K562 (cell line): ENCODE results near the gene AGPAT2. TPM values are rescaled to one million over a fixed set of nuclear protein-coding genes. Genes with fewer than 3 reads are reported as not detected.

Experiments used
- BDP1 ChIP-seq: IDR thresholded peaks from 3 replicates; pipeline ENCODE4 v1.6.1; 2011; ENCODE audit not compliant: insufficient read length, insufficient read depth
- DNMT1 ChIP-seq: fragments of 450-650 bp; IDR thresholded peaks from 2 replicates; pipeline ENCODE4 v1.6.1; 2016; ENCODE audit warnings: antibody characterized with exemption, mild to moderate bottlenecking
- ELF4 ChIP-seq: fragments of 450-650 bp; formaldehyde crosslinking; IDR thresholded peaks from 2 replicates; pipeline ENCODE4 v1.4.0; 2022; ENCODE audit warnings: missing genetic modification characterization
- ETS1 ChIP-seq: conservative IDR thresholded peaks from 2 replicates; pipeline ENCODE4 v1.6.1; 2011; ENCODE audit warnings: low read depth, mild to moderate bottlenecking, low read length; ENCODE audit not compliant: control insufficient read depth
- ETV6 ChIP-seq, 3 experiments: fragments of 150-350 bp in 1 of 3; sonication (generic) in 1 of 3; formaldehyde crosslinking in 1 of 3; IDR thresholded peaks; 2 replicates each; pipeline versions ENCODE4 v1.6.1 to v1.8.0; 2014 to 2022; ENCODE audit warnings: borderline replicate concordance in 2 of 3, low read depth in 2 of 3, antibody characterized with exemption in 1 of 3, low read length in 1 of 3, mild to moderate bottlenecking in 1 of 3, missing genetic modification reagents in 1 of 3
- HDAC2 ChIP-seq: fragments of 450-650 bp; IDR thresholded peaks from 2 replicates; pipeline ENCODE4 v1.6.1; 2016; ENCODE audit warnings: mild to moderate bottlenecking
- HEY1 ChIP-seq: fragments of 250-450 bp; sonication (Bioruptor Pico); IDR thresholded peaks from 2 replicates; pipeline ENCODE4 v1.5.0; 2020; ENCODE audit warnings: mild to moderate bottlenecking, moderate library complexity, borderline replicate concordance
- KDM5B ChIP-seq: fragments of 200-600 bp; sonication (generic); IDR thresholded peaks from 2 replicates; pipeline ENCODE4 v1.6.1; 2012; ENCODE audit warnings: low read depth, mild to moderate bottlenecking, moderate library complexity, low read length, control low read depth, inconsistent platforms; ENCODE audit not compliant: insufficient replicate concordance
- KLF10 ChIP-seq: fragments of 250-450 bp; sonication (Bioruptor Pico); IDR thresholded peaks from 2 replicates; pipeline ENCODE4 v1.6.1; 2021; ENCODE audit warnings: matching md5 sums
- MAFG ChIP-seq: fragments of 450-650 bp; conservative IDR thresholded peaks from 2 replicates; pipeline ENCODE4 v1.6.1; 2016; ENCODE audit warnings: missing genetic modification characterization, missing compliant biosample characterization
- MEF2A ChIP-seq: IDR thresholded peaks from 2 replicates; pipeline ENCODE4 v1.6.1; 2011; ENCODE audit warnings: low read depth, mild to moderate bottlenecking, low read length, moderate library complexity; ENCODE audit not compliant: control insufficient read depth
- PYGO2 ChIP-seq: fragments of 450-650 bp; IDR thresholded peaks from 2 replicates; pipeline ENCODE4 v1.6.1; 2016; ENCODE audit warnings: mild to moderate bottlenecking, missing genetic modification characterization, moderate library complexity, missing compliant biosample characterization
- STAT5A ChIP-seq: IDR thresholded peaks from 2 replicates; pipeline ENCODE4 v1.6.1; 2012; ENCODE audit warnings: low read length, inconsistent platforms, borderline replicate concordance
- TCF7 ChIP-seq: sonication (generic); IDR thresholded peaks from 2 replicates; pipeline ENCODE4 v1.6.1; 2016; ENCODE audit warnings: antibody characterized with exemption, borderline replicate concordance
- TOE1 ChIP-seq, 2 experiments: fragments of 450-650 bp in 1 of 2; sonication (generic) in 1 of 2; formaldehyde crosslinking in 1 of 2; IDR thresholded peaks; 2 replicates each; pipeline versions ENCODE4 v1.7.1 to v1.8.0; 2016 to 2022; ENCODE audit warnings: borderline replicate concordance in 2 of 2, mild to moderate bottlenecking in 2 of 2, antibody characterized with exemption in 1 of 2, inconsistent platforms in 1 of 2, low read depth in 1 of 2, missing genetic modification reagents in 1 of 2, moderate library complexity in 1 of 2
- TRIM28 ChIP-seq: fragments of 450-650 bp; IDR thresholded peaks from 2 replicates; pipeline ENCODE4 v1.6.1; 2017
- ZC3H4 ChIP-seq: sonication (generic); formaldehyde crosslinking; IDR thresholded peaks from 2 replicates; pipeline ENCODE4 v1.9.0; 2021; ENCODE audit warnings: missing genetic modification reagents, borderline replicate concordance
- ZFP36 ChIP-seq: fragments of 150-350 bp; IDR thresholded peaks from 2 replicates; pipeline ENCODE4 v1.6.1; 2018; ENCODE audit warnings: low read length, low read depth; ENCODE audit not compliant: partially characterized antibody
- ZKSCAN8 ChIP-seq: fragments of 200-800 bp; sonication (Bioruptor generic); IDR thresholded peaks from 2 replicates; pipeline ENCODE4 v1.6.1; 2016; ENCODE audit warnings: missing genetic modification characterization, missing compliant biosample characterization
- ZNF224 ChIP-seq: sonication (generic); formaldehyde crosslinking; IDR thresholded peaks from 2 replicates; pipeline ENCODE4 v1.8.0; 2022; ENCODE audit warnings: mild to moderate bottlenecking, missing genetic modification reagents
- ZNF436 ChIP-seq: fragments of 250-450, 450-650 bp; sonication (Bioruptor Pico); formaldehyde crosslinking; IDR thresholded peaks from 2 replicates; pipeline ENCODE4 v1.7.0; 2020; ENCODE audit warnings: mild to moderate bottlenecking
- ZNF57 ChIP-seq: fragments of 450-650 bp; formaldehyde crosslinking; IDR thresholded peaks from 2 replicates; pipeline ENCODE4 v1.4.0; 2020; ENCODE audit warnings: mild to moderate bottlenecking, moderate library complexity
- polyA plus RNA-seq, 8 experiments: library from polyadenylated mRNA; depleted of rRNA in 4 of 8; stranded (reverse) in 5 of 8; unstranded in 3 of 8; fragments of >200 nt; fragmentation: Nextera tagmentation in 2 of 8; fragmentation: Illumina TruSeq in 1 of 8; extraction: Ambion mirVana in 2 of 8; extraction: Trizol in 1 of 8; gene quantifications; 2 replicates each; pipeline versions ENCODE4 v1.2.1 to v1.2.3, GENCODE V29; 2011 to 2014; ENCODE audit warnings: inconsistent platforms in 1 of 8, missing spikeins in 1 of 8
- total RNA-seq, 7 experiments: library from RNA; depleted of rRNA in 6 of 7; stranded (reverse); fragments of >200 nt in 6 of 7; fragmentation: Illumina TruSeq in 2 of 7; extraction: Trizol in 2 of 7; gene quantifications; 2 replicates each; pipeline versions ENCODE4 v1.2.1 to v1.2.3, GENCODE V29; 2011 to 2021; ENCODE audit warnings: low replicate concordance in 1 of 7
- TF ChIP-seq, protein P1 (sequence below): fragments of 450-650 bp; IDR thresholded peaks from 2 replicates; pipeline ENCODE4 v1.6.1; 2017; ENCODE audit warnings: antibody characterized with exemption, mild to moderate bottlenecking

AGPAT2 gene
- total and polyA plus RNA-seq, 9 of the 15 experiments (the other 6 are each of a cell fraction or from before 2014, with no cell fraction given) = 0.13 to 54.5 (median 23.9) TPM

GRCh38 chr9:136673975-136674785 is 13.1 kb downstream of the AGPAT2 start (continued):
- TF ChIP-seq ZNF436 (no peak), ZC3H4 (no peak), ZKSCAN8 (CRISPR knock-in tag) (no peak), ZNF57 (CRISPR knock-in tag) (no peak), BDP1 (no peak), TRIM28 (no peak), ELF4 (CRISPR knock-in tag) (no peak), HEY1 (CRISPR knock-in tag) (no peak), HDAC2 (peak; percentile 96), STAT5A (no peak), ZNF224 (no peak), MEF2A (no peak), DNMT1 (no peak), KDM5B (peak; percentile 31), ETV6 (IDR thresholded peaks at IDR 0.05; ENCODE audit: borderline replicate concordance in 1 of 2, low read depth in 2 of 2, low read length in 1 of 2) (no peak), ETV6 (CRISPR knock-in tag; IDR thresholded peaks at IDR 0.05; ENCODE audit: borderline replicate concordance) (no peak), PYGO2 (tag) (no peak), TCF7 (no peak), ZFP36 (no peak), ETS1 (no peak; the same call in 1 of the 2 replicates), TOE1 (IDR thresholded peaks at IDR 0.05; ENCODE audit: borderline replicate concordance) (peak; percentile 36; the same call in 1 of the 2 replicates), TOE1 (CRISPR knock-in tag; IDR thresholded peaks at IDR 0.05; ENCODE audit: borderline replicate concordance, low read depth) (no peak), MAFG (tag) (no peak), KLF10 (CRISPR knock-in tag) (no peak)
- TF ChIP-seq, protein P1, sequence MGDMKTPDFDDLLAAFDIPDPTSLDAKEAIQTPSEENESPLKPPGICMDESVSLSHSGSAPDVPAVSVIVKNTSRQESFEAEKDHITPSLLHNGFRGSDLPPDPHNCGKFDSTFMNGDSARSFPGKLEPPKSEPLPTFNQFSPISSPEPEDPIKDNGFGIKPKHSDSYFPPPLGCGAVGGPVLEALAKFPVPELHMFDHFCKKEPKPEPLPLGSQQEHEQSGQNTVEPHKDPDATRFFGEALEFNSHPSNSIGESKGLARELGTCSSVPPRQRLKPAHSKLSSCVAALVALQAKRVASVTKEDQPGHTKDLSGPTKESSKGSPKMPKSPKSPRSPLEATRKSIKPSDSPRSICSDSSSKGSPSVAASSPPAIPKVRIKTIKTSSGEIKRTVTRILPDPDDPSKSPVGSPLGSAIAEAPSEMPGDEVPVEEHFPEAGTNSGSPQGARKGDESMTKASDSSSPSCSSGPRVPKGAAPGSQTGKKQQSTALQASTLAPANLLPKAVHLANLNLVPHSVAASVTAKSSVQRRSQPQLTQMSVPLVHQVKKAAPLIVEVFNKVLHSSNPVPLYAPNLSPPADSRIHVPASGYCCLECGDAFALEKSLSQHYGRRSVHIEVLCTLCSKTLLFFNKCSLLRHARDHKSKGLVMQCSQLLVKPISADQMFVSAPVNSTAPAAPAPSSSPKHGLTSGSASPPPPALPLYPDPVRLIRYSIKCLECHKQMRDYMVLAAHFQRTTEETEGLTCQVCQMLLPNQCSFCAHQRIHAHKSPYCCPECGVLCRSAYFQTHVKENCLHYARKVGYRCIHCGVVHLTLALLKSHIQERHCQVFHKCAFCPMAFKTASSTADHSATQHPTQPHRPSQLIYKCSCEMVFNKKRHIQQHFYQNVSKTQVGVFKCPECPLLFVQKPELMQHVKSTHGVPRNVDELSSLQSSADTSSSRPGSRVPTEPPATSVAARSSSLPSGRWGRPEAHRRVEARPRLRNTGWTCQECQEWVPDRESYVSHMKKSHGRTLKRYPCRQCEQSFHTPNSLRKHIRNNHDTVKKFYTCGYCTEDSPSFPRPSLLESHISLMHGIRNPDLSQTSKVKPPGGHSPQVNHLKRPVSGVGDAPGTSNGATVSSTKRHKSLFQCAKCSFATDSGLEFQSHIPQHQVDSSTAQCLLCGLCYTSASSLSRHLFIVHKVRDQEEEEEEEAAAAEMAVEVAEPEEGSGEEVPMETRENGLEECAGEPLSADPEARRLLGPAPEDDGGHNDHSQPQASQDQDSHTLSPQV = no peak
